ENCODE results near the gene ARHGAP22. TPM values are rescaled to one million over a fixed set of nuclear protein-coding genes. Genes with fewer than 3 reads are reported as not detected.

Gene ARHGAP22
- total RNA-seq, 1 donor from 2014 or later = 1.9 TPM

DNA sequence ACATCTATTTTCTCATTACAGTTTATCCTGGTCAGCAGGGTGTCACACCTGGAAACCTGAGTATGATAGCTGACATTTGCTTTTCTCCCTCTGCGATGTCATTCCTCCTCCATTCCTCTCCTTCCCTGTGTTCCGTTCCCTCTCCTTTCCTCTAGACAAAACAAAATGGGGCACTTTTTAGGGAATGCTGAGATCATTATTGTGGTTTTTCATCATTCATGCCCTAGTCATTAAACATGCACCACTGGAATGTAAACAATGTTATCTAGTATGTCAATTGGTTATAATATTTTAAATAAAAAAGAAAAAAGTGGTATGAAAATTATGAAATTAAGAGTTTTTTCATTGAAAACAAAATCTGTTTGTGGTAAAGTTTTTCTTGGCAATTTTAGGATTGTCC, 165.8 kb downstream of the ARHGAP22 start:
- no peak for DNase-seq (ENCODE audit: low spot score)
- Mint-ChIP-seq H3K4me3 (ENCODE audit: unreplicated experiment) (no peak overlapping the region), H3K27me3 (ENCODE audit: unreplicated experiment) (no peaks in the 10 kb centered on the region), H3K4me1 (ENCODE audit: unreplicated experiment) (peaks cover 17% of the 10 kb centered on the region), H3K27ac (ENCODE audit: unreplicated experiment) (no peak overlapping the region), H3K9me3 (ENCODE audit: unreplicated experiment) (no peaks in the 10 kb centered on the region), H3K36me3 (ENCODE audit: low read depth, unreplicated experiment) (no peaks in the 10 kb centered on the region)
- TF ChIP-seq, protein P1, sequence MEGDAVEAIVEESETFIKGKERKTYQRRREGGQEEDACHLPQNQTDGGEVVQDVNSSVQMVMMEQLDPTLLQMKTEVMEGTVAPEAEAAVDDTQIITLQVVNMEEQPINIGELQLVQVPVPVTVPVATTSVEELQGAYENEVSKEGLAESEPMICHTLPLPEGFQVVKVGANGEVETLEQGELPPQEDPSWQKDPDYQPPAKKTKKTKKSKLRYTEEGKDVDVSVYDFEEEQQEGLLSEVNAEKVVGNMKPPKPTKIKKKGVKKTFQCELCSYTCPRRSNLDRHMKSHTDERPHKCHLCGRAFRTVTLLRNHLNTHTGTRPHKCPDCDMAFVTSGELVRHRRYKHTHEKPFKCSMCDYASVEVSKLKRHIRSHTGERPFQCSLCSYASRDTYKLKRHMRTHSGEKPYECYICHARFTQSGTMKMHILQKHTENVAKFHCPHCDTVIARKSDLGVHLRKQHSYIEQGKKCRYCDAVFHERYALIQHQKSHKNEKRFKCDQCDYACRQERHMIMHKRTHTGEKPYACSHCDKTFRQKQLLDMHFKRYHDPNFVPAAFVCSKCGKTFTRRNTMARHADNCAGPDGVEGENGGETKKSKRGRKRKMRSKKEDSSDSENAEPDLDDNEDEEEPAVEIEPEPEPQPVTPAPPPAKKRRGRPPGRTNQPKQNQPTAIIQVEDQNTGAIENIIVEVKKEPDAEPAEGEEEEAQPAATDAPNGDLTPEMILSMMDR (IDR thresholded peaks at IDR 0.05; ENCODE audit: unreplicated experiment) = no peak

DNA sequence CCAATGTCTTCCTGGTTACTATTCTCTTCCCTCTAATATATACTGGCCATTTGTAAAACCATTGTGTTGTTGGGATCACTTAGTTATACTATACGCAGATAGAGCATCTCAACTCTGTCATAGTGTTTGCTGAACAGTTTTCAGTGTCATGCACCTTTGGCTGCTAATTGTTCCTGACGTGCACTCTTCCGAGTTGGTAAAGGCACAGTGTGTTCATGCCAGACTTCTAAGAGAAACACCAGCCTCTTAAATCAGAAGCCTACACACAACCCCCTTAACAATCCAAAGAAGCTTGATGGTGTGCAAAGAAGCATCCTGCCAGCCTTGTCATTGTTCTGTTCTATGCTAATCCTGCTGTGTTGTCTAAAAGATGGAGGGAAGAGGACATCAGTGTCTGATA, 167.3 kb downstream of the ARHGAP22 start:
- no peak overlapping the region for H3K27ac Mint-ChIP-seq (ENCODE audit: unreplicated experiment)
- DNase-seq (ENCODE audit: low spot score) = no peak
- no peaks in the 10 kb centered on the region for H3K36me3 Mint-ChIP-seq (ENCODE audit: low read depth, unreplicated experiment)

DNA sequence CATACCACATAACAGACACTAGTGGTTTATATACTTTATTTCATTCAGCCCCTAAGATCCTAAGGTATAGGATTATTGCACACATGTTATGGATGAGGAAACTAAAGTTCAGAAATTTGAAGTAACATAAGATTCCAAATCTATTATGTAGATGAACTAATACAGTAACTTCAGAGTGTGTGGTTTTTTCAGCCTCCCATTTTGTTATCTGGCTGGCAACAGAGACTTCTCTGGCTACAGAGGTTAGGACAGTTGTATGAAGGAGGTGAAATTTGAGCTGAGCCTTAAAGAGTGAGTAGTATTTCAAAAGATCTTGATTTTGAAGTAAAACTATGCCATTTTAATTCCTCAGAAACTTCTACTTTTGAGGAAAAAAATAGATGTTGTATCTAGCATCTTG, 173.0 kb downstream of the ARHGAP22 start:
- TF ChIP-seq, protein P1 (IDR thresholded peaks at IDR 0.05; ENCODE audit: unreplicated experiment) = no peak
- Mint-ChIP-seq H3K27me3 (ENCODE audit: unreplicated experiment) (no peaks in the 10 kb centered on the region), H3K36me3 (ENCODE audit: low read depth, unreplicated experiment) (peaks cover 4% of the 10 kb centered on the region), H3K4me1 (ENCODE audit: unreplicated experiment) (peaks cover 10% of the 10 kb centered on the region), H3K9me3 (ENCODE audit: unreplicated experiment) (no peaks in the 10 kb centered on the region), H3K4me3 (ENCODE audit: unreplicated experiment) (no peak overlapping the region), H3K27ac (ENCODE audit: unreplicated experiment) (no peak overlapping the region)
- no peak for DNase-seq (ENCODE audit: low spot score)

More for the DNA sequence above, 167.3 kb downstream of the ARHGAP22 start:
- TF ChIP-seq, protein P1 (IDR thresholded peaks at IDR 0.05; ENCODE audit: unreplicated experiment) = no peak
- Mint-ChIP-seq H3K4me1 (ENCODE audit: unreplicated experiment) (peaks cover 17% of the 10 kb centered on the region), H3K27me3 (ENCODE audit: unreplicated experiment) (no peaks in the 10 kb centered on the region), H3K9me3 (ENCODE audit: unreplicated experiment) (no peaks in the 10 kb centered on the region), H3K4me3 (ENCODE audit: unreplicated experiment) (no peak overlapping the region)

DNA sequence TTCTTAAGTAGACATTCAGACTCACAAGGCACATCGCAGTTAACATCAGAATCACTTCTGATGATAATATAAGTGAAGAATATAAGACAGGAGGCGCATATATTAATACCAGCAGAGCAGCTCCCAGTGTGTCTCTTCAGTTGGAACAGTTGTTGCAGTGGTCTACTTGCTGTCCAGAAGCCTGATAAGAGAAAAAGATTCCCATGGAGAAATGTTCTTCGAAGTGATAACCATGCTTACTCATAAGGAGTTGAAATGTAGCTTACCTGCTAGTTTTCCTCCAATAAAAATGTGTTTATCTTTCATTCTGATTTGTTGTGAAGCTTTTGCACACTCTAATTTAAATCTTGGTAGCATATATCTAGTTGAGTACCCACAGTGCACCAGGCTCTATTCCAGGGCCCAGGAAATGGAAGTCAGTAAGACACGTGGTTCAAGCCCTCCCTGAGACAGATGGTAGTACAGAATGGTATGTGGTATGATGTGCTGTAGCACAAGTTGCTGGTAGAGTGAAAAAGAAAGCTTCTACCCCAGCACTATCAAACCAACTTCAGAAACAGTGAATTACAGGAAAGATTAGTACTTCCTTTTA, 174.4 kb downstream of the ARHGAP22 start:
- H3K27ac Mint-ChIP-seq (ENCODE audit: unreplicated experiment) = no peak overlapping the region

DNA sequence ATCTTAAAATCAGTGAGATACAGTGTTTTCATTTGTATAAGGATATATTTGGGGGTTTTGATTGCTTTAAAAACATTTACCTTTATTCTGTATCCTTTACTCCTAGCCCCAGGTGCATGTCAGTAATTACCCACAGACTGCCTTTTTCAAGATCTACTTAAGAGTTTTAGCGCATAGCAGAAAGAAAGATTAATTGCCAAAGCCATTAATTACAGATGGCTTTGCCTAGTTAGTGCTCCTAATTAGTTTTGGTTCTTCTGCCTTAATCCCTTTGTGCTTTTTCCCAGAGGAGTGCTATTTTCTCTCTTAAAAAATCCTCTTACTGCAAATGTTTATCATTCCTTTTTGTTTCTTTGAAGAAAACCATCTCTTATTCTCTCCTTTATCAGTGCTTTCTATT, 175.6 kb downstream of the ARHGAP22 start:
- peaks cover 4% of the 10 kb centered on the region for H3K36me3 Mint-ChIP-seq (ENCODE audit: low read depth, unreplicated experiment)
- no peaks in the 10 kb centered on the region for H3K9me3 Mint-ChIP-seq (ENCODE audit: unreplicated experiment)
- DNase-seq (ENCODE audit: low spot score) = no peak
- no peaks in the 10 kb centered on the region for H3K27me3 Mint-ChIP-seq (ENCODE audit: unreplicated experiment)
- TF ChIP-seq, protein P1 (IDR thresholded peaks at IDR 0.05; ENCODE audit: unreplicated experiment) = no peak
- H3K4me1 Mint-ChIP-seq (ENCODE audit: unreplicated experiment) = peaks cover 3% of the 10 kb centered on the region
- no peak overlapping the region for H3K27ac Mint-ChIP-seq (ENCODE audit: unreplicated experiment)
- no peak overlapping the region for H3K4me3 Mint-ChIP-seq (ENCODE audit: unreplicated experiment)

More for the DNA sequence above, 174.4 kb downstream of the ARHGAP22 start:
- Mint-ChIP-seq H3K9me3 (ENCODE audit: unreplicated experiment) (no peaks in the 10 kb centered on the region), H3K4me1 (ENCODE audit: unreplicated experiment) (peaks cover 4% of the 10 kb centered on the region), H3K27me3 (ENCODE audit: unreplicated experiment) (no peaks in the 10 kb centered on the region), H3K4me3 (ENCODE audit: unreplicated experiment) (no peak overlapping the region), H3K36me3 (ENCODE audit: low read depth, unreplicated experiment) (peaks cover 4% of the 10 kb centered on the region)
- TF ChIP-seq, protein P1 (IDR thresholded peaks at IDR 0.05; ENCODE audit: unreplicated experiment) = no peak
- no peak for DNase-seq (ENCODE audit: low spot score)
